Measurements from ENCODE around the gene DNAJC27. TPM values are rescaled to one million over a fixed set of nuclear protein-coding genes. Genes with fewer than 3 reads are reported as not detected.
A peak's percentile ranks its signal among the peaks of the same experiment; 100 is the strongest.

DNAJC27 gene
- total and polyA plus RNA-seq, 2 of the 13 experiments (the other 11 are each of a cell fraction or from before 2014, with no cell fraction given), result 3.1 to 3.7 TPM

- no peak for TF ChIP-seq CBX5 (CRISPR knock-in tag; IDR thresholded peaks at IDR 0.05; ENCODE audit: borderline replicate concordance)
- TF ChIP-seq TCF7L2 (IDR thresholded peaks at IDR 0.05; ENCODE audit: low read depth, low read length), result no peak
- peak; percentile 6; the same call in 1 of the 2 replicates for TF ChIP-seq ZNF766 (CRISPR knock-in tag; IDR thresholded peaks at IDR 0.05; ENCODE audit: borderline replicate concordance)
- TF ChIP-seq, protein P1, sequence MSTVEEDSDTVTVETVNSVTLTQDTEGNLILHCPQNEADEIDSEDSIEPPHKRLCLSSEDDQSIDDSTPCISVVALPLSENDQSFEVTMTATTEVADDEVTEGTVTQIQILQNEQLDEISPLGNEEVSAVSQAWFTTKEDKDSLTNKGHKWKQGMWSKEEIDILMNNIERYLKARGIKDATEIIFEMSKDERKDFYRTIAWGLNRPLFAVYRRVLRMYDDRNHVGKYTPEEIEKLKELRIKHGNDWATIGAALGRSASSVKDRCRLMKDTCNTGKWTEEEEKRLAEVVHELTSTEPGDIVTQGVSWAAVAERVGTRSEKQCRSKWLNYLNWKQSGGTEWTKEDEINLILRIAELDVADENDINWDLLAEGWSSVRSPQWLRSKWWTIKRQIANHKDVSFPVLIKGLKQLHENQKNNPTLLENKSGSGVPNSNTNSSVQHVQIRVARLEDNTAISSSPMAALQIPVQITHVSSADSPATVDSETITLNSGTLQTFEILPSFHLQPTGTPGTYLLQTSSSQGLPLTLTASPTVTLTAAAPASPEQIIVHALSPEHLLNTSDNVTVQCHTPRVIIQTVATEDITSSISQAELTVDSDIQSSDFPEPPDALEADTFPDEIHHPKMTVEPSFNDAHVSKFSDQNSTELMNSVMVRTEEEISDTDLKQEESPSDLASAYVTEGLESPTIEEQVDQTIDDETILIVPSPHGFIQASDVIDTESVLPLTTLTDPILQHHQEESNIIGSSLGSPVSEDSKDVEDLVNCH (CRISPR knock-in tag; IDR thresholded peaks at IDR 0.05), result no peak
- no peak for TF ChIP-seq RFX3 (CRISPR knock-in tag; IDR thresholded peaks at IDR 0.05)
Observed at GRCh38 chr2:24972315-24972961, 683 bp upstream of the DNAJC27 start (continued).

- FAIRE-seq, result no peak
- ATAC-seq, result peak; percentile 45
- peaks cover 0 to 9% of the 10 kb centered on the region in 2 experiments; a peak in 2 of 5 replicates for H3K36me3 ChIP-seq (replicated peaks in 1 of 2; ENCODE audit: control insufficient read depth in 1 of 2, insufficient read depth in 2 of 2, low read length in 2 of 2)
- peak overlapping the region; percentile 95 for H3K27ac ChIP-seq (ENCODE audit: extremely low read length, insufficient read depth, low read length)
- POLR2A ChIA-PET, result no interaction called here
- no peaks in the 10 kb centered on the region; a peak in 1 of 5 replicates for H3K27me3 ChIP-seq (ENCODE audit: control insufficient read depth in 1 of 2, insufficient read depth in 2 of 2, low read length in 2 of 2)
- intact Hi-C loops (cut with micrococcal nuclease; ENCODE audit: unreplicated experiment), result no loop called here
- CTCF ChIA-PET (ENCODE audit: low intra/inter-chr PET ratio, low total read pairs), result no interaction called here
- peaks cover 23% of the 10 kb centered on the region for H3K4me1 ChIP-seq (ENCODE audit: insufficient read depth, low read length)
- H3K4me2 ChIP-seq (ENCODE audit: low read depth, low read length), result peak overlapping the region; percentile 77
- no peaks in the 10 kb centered on the region for H4K20me1 ChIP-seq (ENCODE audit: insufficient read depth, low read length)
- BruUV-seq (replicated peaks), result TSS peak; percentile 80
- 2% methylated on average over 23 of the region's 23 CpGs for WGBS (ENCODE audit: low lambda C conversion rate)
- no peaks in the 10 kb centered on the region for H3K9me3 ChIP-seq (ENCODE audit: low read length)
- H3K4me3 ChIP-seq (replicated peaks in 1 of 3; ENCODE audit: insufficient read depth in 1 of 3, low read depth in 2 of 3, low read length in 3 of 3), result peak overlapping the region; percentile 80 to 90 (median 88)
- H2AFZ ChIP-seq (ENCODE audit: low read length), result peak overlapping the region; percentile 7
- in situ Hi-C loops (cut with HindIII; ENCODE audit: extremely low pct_ligation_motif_present, low pct_unique_long_range_greater_than_20kb), result no loop called here
- DNase-seq (ENCODE audit: low spot score), result no peak
- H3K79me2 ChIP-seq (ENCODE audit: insufficient read depth, low read length), result peaks cover 16% of the 10 kb centered on the region
- H3K9ac ChIP-seq (ENCODE audit: insufficient read depth, low read depth, low read length), result peak overlapping the region; percentile 99
- TF ChIP-seq SOX13 (IDR thresholded peaks at IDR 0.05) (0 out of 2 replicates have a peak, but pooled peaks have one; percentile 5), SOX13 (CRISPR knock-in tag; conservative IDR thresholded peaks at IDR 0.05 in 1 of 2, IDR thresholded peaks at IDR 0.05 in 1 of 2) (no peak), SNRNP70 (IDR thresholded peaks at IDR 0.05; ENCODE audit: low read depth, low read length) (no peak), ZNF296 (CRISPR knock-in tag; conservative IDR thresholded peaks at IDR 0.05) (0 out of 2 replicates have a peak, but pooled peaks have one; percentile 53), SNAI1 (CRISPR knock-in tag; IDR thresholded peaks at IDR 0.05; ENCODE audit: borderline replicate concordance) (0 out of 2 replicates have a peak, but pooled peaks have one; percentile 17), RARG (CRISPR knock-in tag; IDR thresholded peaks at IDR 0.05; ENCODE audit: low read depth) (0 out of 2 replicates have a peak, but pooled peaks have one; percentile 10), CBX1 (IDR thresholded peaks at IDR 0.05; ENCODE audit: low read depth) (no peak), NCOA1 (CRISPR knock-in tag; IDR thresholded peaks at IDR 0.05) (peak; percentile 14; the same call in 1 of the 2 replicates), HES4 (CRISPR knock-in tag; IDR thresholded peaks at IDR 0.05; ENCODE audit: borderline replicate concordance) (0 out of 2 replicates have a peak, but pooled peaks have one; percentile 39), ZBTB1 (CRISPR knock-in tag; IDR thresholded peaks at IDR 0.05; ENCODE audit: borderline replicate concordance) (0 out of 2 replicates have a peak, but pooled peaks have one; percentile 39), SATB2 (CRISPR knock-in tag; IDR thresholded peaks at IDR 0.05) (peak; percentile 55; the same call in 1 of the 2 replicates), ZC3H13 (CRISPR knock-in tag; IDR thresholded peaks at IDR 0.05) (peak; percentile 73; the same call in 1 of the 2 replicates), ZNF136 (CRISPR knock-in tag; IDR thresholded peaks at IDR 0.05; ENCODE audit: low read depth) (peak; percentile 56; the same call in 1 of the 2 replicates), ZSCAN29 (CRISPR knock-in tag; conservative IDR thresholded peaks at IDR 0.05) (no peak), SNAPC2 (CRISPR knock-in tag; IDR thresholded peaks at IDR 0.05) (peak; percentile 6; the same call in 1 of the 2 replicates)
- TF ChIP-seq, protein P2, sequence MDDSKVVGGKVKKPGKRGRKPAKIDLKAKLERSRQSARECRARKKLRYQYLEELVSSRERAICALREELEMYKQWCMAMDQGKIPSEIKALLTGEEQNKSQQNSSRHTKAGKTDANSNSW (CRISPR knock-in tag; IDR thresholded peaks at IDR 0.05; ENCODE audit: borderline replicate concordance), result peak; percentile 78; the same call in 1 of the 2 replicates
Observed at GRCh38 chr2:24971286-24971535, 544 bp downstream of the DNAJC27 start.
